Measurements from ENCODE around the gene SYN1.

Gene SYN1

DNA sequence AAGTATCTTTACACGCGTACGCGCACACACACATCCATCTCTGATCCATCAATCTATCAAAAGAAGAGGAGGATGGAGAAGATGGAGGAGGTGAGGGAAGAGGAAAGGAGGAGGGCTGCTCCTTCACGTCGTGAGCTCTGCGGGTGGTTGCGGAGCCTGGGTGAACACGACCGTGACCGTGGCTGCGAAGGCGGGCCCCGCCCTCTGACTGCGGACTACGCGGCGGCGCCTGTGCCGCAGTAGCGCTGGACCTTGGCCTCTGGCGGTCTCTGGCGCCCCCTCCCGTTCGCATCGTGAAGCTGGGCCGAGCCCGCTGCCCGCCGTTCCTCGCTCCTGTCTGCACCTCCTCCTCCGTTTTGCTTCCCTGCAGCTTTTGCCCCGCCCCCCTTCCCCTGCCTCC, 96.4 kb downstream of the SYN1 start:
- peak; percentile 74 for DNase-seq (ENCODE audit: low spot score)

Measured in NAMALWA (cell line).